HG03175 (cell line): ENCODE results near the gene GGTLC1.

Source experiments
- ATAC-seq: cut with Tn5 transposase; IDR thresholded peaks from one replicate; pipeline ENCODE4 v1.9.1; 2021; ENCODE audit warnings: mild to moderate bottlenecking, moderate library complexity; ENCODE audit not compliant: unreplicated experiment

Gene GGTLC1

GRCh38 chr20:23988561-23988960, at the start of gene GGTLC1:
GGTLC1 (minus strand) TSS chr20:23988779; CDS start chr20:23986611, 2,168 bp downstream.
- no peak for ATAC-seq

GRCh38 chr20:24034820-24035219, 46.2 kb upstream of the GGTLC1 start:
- ATAC-seq: no peak

GRCh38 chr20:24033565-24033964, 45.0 kb upstream of the GGTLC1 start:
- ATAC-seq: no peak

GRCh38 chr20:24033151-24033550, 44.6 kb upstream of the GGTLC1 start:
- no peak for ATAC-seq

GRCh38 chr20:24032400-24032898, 43.9 kb upstream of the GGTLC1 start:
- no peak for ATAC-seq

- peak; percentile 59 for ATAC-seq
Measured at GRCh38 chr20:24027229-24027628, 38.6 kb upstream of the GGTLC1 start.

- ATAC-seq: no peak
Measured at GRCh38 chr20:24022621-24023180, 34.1 kb upstream of the GGTLC1 start.

GRCh38 chr20:24018796-24019195, 30.2 kb upstream of the GGTLC1 start:
- ATAC-seq: no peak

GRCh38 chr20:24017458-24017755, 28.8 kb upstream of the GGTLC1 start:
- no peak for ATAC-seq

- ATAC-seq: no peak
Measured at GRCh38 chr20:24016607-24017457, 28.3 kb upstream of the GGTLC1 start.

GRCh38 chr20:24013953-24014352, 25.4 kb upstream of the GGTLC1 start:
- no peak for ATAC-seq

- ATAC-seq: no peak
Measured at GRCh38 chr20:24011282-24011681, 22.7 kb upstream of the GGTLC1 start.

GRCh38 chr20:24007758-24008157, 19.2 kb upstream of the GGTLC1 start:
- no peak for ATAC-seq

- ATAC-seq: no peak
Measured at GRCh38 chr20:24007073-24007595, 18.6 kb upstream of the GGTLC1 start.

GRCh38 chr20:24006626-24007025, 18.0 kb upstream of the GGTLC1 start:
- no peak for ATAC-seq

GRCh38 chr20:24004471-24004870, 15.9 kb upstream of the GGTLC1 start:
- ATAC-seq: no peak

- ATAC-seq: no peak
Measured at GRCh38 chr20:24002896-24003295, 14.3 kb upstream of the GGTLC1 start.

GRCh38 chr20:24001712-24002405, 13.3 kb upstream of the GGTLC1 start:
- ATAC-seq: no peak

GRCh38 chr20:23998844-23999243, 10.3 kb upstream of the GGTLC1 start:
- ATAC-seq: no peak

GRCh38 chr20:23998392-23998791, 9.8 kb upstream of the GGTLC1 start:
- ATAC-seq: no peak

GRCh38 chr20:23995905-23996666, 7.5 kb upstream of the GGTLC1 start:
- no peak for ATAC-seq
